Prostate gland (tissue), 2 donors: Measurements from ENCODE around the gene SSH2.

Experiments
- POLR2A ChIP-seq: fragments of 450-650 bp; IDR thresholded peaks from one replicate; pipeline ENCODE4 v1.6.1; 2016; ENCODE audit warnings: antibody characterized with exemption, mild to moderate bottlenecking
- TF ChIP-seq, protein P1 (sequence below), 4 experiments: fragments of 200-600 bp in 2 of 4; fragments of 450-650 bp in 2 of 4; sonication (generic) in 2 of 4; IDR thresholded peaks; 1 replicate in 3 of 4; 2 replicates in 1 of 4; pipeline ENCODE4 v1.5.1; 2016 to 2019; ENCODE audit warnings: antibody characterized with exemption in 4 of 4, mild to moderate bottlenecking in 2 of 4, moderate library complexity in 2 of 4

DNA sequence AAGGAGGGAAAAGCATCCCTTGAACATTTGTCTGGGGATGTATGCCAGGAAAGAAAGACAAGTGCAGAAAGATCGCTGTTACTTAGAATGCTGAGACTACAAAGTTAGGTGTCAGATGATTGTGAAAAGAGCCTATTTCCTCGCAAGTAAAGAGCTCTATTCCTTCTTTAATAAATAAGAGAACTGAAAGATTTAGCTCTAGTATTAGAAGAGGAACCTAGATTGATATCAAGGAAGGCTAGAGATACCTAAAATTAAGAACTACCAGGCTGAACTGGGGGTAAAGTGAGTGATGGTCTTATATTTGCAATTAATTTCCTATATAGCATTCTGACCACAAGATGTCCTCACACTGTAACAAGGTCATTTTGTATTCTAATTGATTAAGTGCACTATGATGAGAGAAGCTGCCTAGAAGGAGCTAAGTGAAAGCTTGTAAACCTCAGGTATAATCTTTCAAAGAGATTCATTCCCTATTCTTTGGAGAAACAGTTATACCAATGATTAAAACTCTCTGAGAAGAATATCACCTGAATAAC lies 62.3 kb downstream of the SSH2 start:
- TF ChIP-seq, protein P1, sequence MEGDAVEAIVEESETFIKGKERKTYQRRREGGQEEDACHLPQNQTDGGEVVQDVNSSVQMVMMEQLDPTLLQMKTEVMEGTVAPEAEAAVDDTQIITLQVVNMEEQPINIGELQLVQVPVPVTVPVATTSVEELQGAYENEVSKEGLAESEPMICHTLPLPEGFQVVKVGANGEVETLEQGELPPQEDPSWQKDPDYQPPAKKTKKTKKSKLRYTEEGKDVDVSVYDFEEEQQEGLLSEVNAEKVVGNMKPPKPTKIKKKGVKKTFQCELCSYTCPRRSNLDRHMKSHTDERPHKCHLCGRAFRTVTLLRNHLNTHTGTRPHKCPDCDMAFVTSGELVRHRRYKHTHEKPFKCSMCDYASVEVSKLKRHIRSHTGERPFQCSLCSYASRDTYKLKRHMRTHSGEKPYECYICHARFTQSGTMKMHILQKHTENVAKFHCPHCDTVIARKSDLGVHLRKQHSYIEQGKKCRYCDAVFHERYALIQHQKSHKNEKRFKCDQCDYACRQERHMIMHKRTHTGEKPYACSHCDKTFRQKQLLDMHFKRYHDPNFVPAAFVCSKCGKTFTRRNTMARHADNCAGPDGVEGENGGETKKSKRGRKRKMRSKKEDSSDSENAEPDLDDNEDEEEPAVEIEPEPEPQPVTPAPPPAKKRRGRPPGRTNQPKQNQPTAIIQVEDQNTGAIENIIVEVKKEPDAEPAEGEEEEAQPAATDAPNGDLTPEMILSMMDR (IDR thresholded peaks at IDR 0.05): peak in 2 of 4 experiments; percentile 11 to 27
- TF ChIP-seq POLR2A: no peak
